Uterus (tissue), 4 donors: ENCODE data around the gene SLCO1B1. TPM values are rescaled to one million over a fixed set of nuclear protein-coding genes. Genes with fewer than 3 reads are reported as not detected.
"Not testable (repeated sequence)": the region's sequence is repeated elsewhere in the genome, so short reads cannot be mapped to it uniquely, and the experiment has no call there.

Experiments
- DNase-seq, 2 donors: peaks; one replicate each; pipeline ENCODE4 v3.0.0-alpha.2; 2019 to 2020
- H3K27ac ChIP-seq, 2 donors: fragments of 200-600 bp; sonication (generic); 1 replicate in 1 of 2; 2 replicates in 1 of 2; pipeline ENCODE4 v1.5.1; 2016 to 2018
- H3K27me3 ChIP-seq, 2 donors: fragments of 200-600 bp; sonication (generic); one replicate each; pipeline ENCODE4 v1.5.1; 2018 to 2019; ENCODE audit warnings: control low read depth in 1 of 2
- H3K36me3 ChIP-seq, 2 donors: fragments of 200-600 bp; sonication (generic); one replicate each; pipeline ENCODE4 v1.5.1; 2019; ENCODE audit warnings: control low read depth in 1 of 2
- H3K4me1 ChIP-seq, 2 donors: fragments of 200-600 bp; sonication (generic); one replicate each; pipeline ENCODE4 v1.5.1; 2018 to 2019; ENCODE audit warnings: control low read depth in 1 of 2
- H3K4me3 ChIP-seq, 2 donors: fragments of 200-600 bp; sonication (generic); 1 replicate in 1 of 2; 2 replicates in 1 of 2; pipeline ENCODE4 v1.5.1; 2018 to 2019; ENCODE audit warnings: mild to moderate bottlenecking in 1 of 2
- H3K9me3 ChIP-seq, 2 donors: fragments of 200-600 bp; sonication (generic); one replicate each; pipeline ENCODE4 v1.5.1; 2019; ENCODE audit warnings: control low read depth in 1 of 2
- POLR2A ChIP-seq, 2 donors: fragments of 450-650 bp; IDR thresholded peaks; one replicate each; pipeline ENCODE4 v1.6.1; 2016; ENCODE audit warnings: antibody characterized with exemption in 2 of 2, mild to moderate bottlenecking in 1 of 2, moderate library complexity in 1 of 2
- intact Hi-C: fragments of 100-400 bp; cut with DNase I; formaldehyde crosslinking; loops from one replicate; pipeline ENCODE4 v1.15.1; 2023; ENCODE audit warnings: low total_unique reads
- total RNA-seq, 4 donors: library from RNA; depleted of rRNA in 3 of 4; stranded (reverse); fragments of >200 nt in 3 of 4; gene quantifications; one replicate each; pipeline versions ENCODE4 v1.1.0 to v1.2.4, GENCODE V29; 2014 to 2023
- TF ChIP-seq, protein P1 (sequence below), 4 experiments: fragments of 200-600 bp in 2 of 4; fragments of 450-650 bp in 2 of 4; sonication (generic) in 2 of 4; IDR thresholded peaks; one replicate each; pipeline ENCODE4 v1.5.1; 2016 to 2019; ENCODE audit warnings: antibody characterized with exemption in 4 of 4, mild to moderate bottlenecking in 2 of 4, moderate library complexity in 1 of 4
- donor health status: DM: yes; HTN: yes; CAD: no.

The SLCO1B1 gene
- total RNA-seq, 4 donors from 2014 or later, result 0.35 TPM; not detected in 3

DNA sequence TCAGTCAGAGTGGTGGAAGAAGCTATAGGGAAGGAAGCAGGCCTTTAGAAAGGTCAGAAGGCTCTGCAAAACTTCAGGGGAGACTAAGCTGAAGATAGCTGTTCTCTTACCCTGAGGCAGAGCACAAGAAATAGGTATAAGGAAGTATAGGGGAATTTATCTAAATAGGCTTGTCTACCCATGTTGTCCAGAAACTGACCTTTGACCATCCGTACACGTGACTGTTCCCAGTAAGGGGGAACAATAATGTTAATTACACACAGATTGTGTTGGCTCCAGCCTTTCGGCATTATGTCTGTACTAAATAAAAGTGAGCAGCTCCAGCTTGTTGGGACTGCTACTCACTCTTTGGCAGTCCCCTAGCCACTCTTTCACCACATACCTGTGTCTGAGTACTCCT, 59.0 kb downstream of the SLCO1B1 start:
- H3K4me3 ChIP-seq, result no peak overlapping the region
- H3K36me3 ChIP-seq, result no peaks in the 10 kb centered on the region
- no peaks in the 10 kb centered on the region for H3K4me1 ChIP-seq
- no peaks in the 10 kb centered on the region for H3K27me3 ChIP-seq
- intact Hi-C loops, result no loop called here
- TF ChIP-seq, protein P1, sequence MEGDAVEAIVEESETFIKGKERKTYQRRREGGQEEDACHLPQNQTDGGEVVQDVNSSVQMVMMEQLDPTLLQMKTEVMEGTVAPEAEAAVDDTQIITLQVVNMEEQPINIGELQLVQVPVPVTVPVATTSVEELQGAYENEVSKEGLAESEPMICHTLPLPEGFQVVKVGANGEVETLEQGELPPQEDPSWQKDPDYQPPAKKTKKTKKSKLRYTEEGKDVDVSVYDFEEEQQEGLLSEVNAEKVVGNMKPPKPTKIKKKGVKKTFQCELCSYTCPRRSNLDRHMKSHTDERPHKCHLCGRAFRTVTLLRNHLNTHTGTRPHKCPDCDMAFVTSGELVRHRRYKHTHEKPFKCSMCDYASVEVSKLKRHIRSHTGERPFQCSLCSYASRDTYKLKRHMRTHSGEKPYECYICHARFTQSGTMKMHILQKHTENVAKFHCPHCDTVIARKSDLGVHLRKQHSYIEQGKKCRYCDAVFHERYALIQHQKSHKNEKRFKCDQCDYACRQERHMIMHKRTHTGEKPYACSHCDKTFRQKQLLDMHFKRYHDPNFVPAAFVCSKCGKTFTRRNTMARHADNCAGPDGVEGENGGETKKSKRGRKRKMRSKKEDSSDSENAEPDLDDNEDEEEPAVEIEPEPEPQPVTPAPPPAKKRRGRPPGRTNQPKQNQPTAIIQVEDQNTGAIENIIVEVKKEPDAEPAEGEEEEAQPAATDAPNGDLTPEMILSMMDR (IDR thresholded peaks at IDR 0.05), result no peak
- TF ChIP-seq POLR2A (IDR thresholded peaks at IDR 0.05), result no peak
- H3K9me3 ChIP-seq, result no peaks in the 10 kb centered on the region
- H3K27ac ChIP-seq, result no peak overlapping the region
- no peak for DNase-seq

DNA sequence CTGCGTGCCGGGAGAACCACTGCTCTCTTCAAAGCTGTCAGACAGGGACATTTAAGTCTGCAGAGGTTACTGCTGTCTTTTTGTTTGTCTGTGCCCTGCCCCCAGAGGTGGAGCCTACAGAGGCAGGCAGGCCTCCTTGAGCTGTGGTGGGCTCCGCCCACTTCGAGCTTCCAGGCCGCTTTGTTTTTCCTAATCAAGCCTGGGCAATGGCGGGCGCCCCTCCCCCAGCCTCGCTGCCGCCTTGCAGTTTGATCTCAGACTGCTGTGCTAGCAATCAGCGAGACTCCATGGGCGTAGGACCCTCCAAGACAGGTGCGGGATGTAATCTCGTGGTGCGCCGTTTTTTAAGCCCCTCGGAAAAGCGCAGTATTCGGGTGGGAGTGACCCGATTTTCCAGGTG, 83.4 kb downstream of the SLCO1B1 start:
- H3K36me3 ChIP-seq, H3K4me3 ChIP-seq, H3K27ac ChIP-seq, H3K27me3 ChIP-seq, H3K9me3 ChIP-seq, DNase-seq, H3K4me1 ChIP-seq, intact Hi-C loops: not testable (repeated sequence)

DNA sequence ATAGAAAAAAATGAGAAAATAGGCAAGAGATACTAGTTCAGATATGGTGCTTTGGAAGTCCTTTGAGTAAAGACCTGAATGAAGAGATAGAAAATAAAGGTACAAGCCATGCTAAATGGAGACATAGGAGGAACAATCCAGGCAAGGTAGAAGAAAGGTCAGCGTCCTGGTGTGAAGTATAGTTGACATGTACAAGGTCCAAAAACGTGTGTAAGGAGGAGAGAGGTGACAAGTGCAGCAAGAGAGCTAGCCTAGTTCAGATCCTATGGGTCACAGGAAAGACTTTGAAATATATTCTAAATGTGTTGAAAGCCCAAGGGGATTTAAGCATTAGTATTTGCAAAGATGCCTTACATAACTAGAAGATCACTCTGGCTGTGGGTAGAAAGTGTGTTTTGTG, 88.2 kb downstream of the SLCO1B1 start:
- TF ChIP-seq, protein P1 (IDR thresholded peaks at IDR 0.05), result no peak
- TF ChIP-seq POLR2A (IDR thresholded peaks at IDR 0.05), result no peak
- Histone ChIP-seq H3K36me3 (no peaks in the 10 kb centered on the region), H3K27me3 (no peaks in the 10 kb centered on the region), H3K27ac (no peak overlapping the region), H3K9me3 (no peaks in the 10 kb centered on the region), H3K4me3 (no peak overlapping the region), H3K4me1 (no peaks in the 10 kb centered on the region)
- DNase-seq, result no peak
- intact Hi-C loops, result no loop called here

DNA sequence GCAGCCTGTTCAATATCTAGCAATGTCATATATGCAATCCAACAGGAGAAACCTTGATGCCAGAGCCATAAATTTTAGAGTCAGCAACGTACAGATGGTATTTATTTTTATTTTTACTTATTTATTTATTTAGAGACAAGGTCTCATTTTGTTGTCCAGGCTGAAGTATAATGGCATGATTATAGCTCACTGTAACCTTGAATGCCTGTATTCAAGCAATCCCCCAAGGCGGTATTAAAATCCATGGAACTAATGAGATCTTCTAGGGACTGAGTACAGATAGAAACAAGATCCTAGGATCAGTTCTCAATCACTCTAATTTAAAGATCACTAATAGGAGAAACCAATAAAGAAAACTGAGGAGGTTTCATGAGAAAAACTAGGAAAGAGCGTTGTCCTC, 89.3 kb downstream of the SLCO1B1 start:
- no peak for DNase-seq
- Histone ChIP-seq H3K27ac (no peak overlapping the region), H3K4me1 (no peaks in the 10 kb centered on the region), H3K27me3 (no peaks in the 10 kb centered on the region), H3K4me3 (no peak overlapping the region), H3K36me3 (no peaks in the 10 kb centered on the region), H3K9me3 (no peaks in the 10 kb centered on the region)
- TF ChIP-seq, protein P1 (IDR thresholded peaks at IDR 0.05), result no peak
- TF ChIP-seq POLR2A (IDR thresholded peaks at IDR 0.05), result no peak
- intact Hi-C loops, result no loop called here

DNA sequence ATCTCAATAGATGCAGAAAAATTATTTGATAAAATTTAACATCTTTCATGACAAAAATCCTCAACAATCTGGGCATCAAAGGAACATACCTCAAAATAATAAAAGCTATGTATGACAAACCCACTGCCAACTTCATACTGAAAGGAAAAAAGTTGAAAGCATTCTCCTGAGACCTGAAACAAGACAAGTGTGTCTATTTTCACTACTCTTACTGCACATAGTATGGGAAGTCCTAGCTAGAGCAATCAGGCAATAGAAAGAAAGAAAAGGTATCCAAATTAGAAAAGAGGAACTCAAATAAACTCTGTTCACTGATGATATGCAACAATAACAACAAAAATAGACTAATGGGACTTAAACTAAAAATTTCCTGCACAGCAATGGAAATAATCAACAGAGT, 90.1 kb downstream of the SLCO1B1 start:
- H3K4me3 ChIP-seq, result no peak overlapping the region
- H3K27me3 ChIP-seq, result no peaks in the 10 kb centered on the region
- no peaks in the 10 kb centered on the region for H3K4me1 ChIP-seq
- H3K9me3 ChIP-seq, result no peaks in the 10 kb centered on the region
- H3K27ac ChIP-seq, result no peak overlapping the region
- intact Hi-C loops, result no loop called here
- DNase-seq, result no peak
- H3K36me3 ChIP-seq, result no peaks in the 10 kb centered on the region
- TF ChIP-seq, protein P1 (IDR thresholded peaks at IDR 0.05), result no peak
- no peak for TF ChIP-seq POLR2A (IDR thresholded peaks at IDR 0.05)

DNA sequence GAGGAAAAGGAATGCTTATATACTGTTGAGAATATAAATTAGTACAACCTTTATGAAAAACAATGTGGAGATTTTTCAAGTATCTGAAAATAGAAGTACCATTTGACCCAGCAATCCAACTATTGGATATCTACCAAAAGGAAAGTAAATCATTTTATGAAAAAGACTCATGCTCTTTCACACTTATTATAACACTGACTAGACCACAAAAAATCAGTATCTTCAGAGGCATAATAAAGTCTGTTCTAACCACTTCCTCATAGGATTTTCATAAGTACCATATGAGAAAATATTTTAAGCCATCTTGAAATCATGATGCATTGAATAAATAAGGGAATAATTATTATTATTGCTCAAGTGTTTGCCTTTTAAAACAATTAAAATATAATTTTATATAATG, 90.8 kb downstream of the SLCO1B1 start:
- no peak overlapping the region for H3K4me3 ChIP-seq
- no peaks in the 10 kb centered on the region for H3K27me3 ChIP-seq
- DNase-seq, result no peak
- no peaks in the 10 kb centered on the region for H3K36me3 ChIP-seq
- no peaks in the 10 kb centered on the region for H3K9me3 ChIP-seq
- H3K27ac ChIP-seq, result no peak overlapping the region
- H3K4me1 ChIP-seq, result no peaks in the 10 kb centered on the region
- intact Hi-C loops, result no loop called here
- TF ChIP-seq POLR2A (IDR thresholded peaks at IDR 0.05), result no peak
- TF ChIP-seq, protein P1 (IDR thresholded peaks at IDR 0.05), result no peak
